ENCODE measurements around the gene CFAP119. TPM values are rescaled to one million over a fixed set of nuclear protein-coding genes. Genes with fewer than 3 reads are reported as not detected.

The CFAP119 gene
- total RNA-seq, 2 donors from 2014 or later, result 5.9 to 7.8 TPM

DNA sequence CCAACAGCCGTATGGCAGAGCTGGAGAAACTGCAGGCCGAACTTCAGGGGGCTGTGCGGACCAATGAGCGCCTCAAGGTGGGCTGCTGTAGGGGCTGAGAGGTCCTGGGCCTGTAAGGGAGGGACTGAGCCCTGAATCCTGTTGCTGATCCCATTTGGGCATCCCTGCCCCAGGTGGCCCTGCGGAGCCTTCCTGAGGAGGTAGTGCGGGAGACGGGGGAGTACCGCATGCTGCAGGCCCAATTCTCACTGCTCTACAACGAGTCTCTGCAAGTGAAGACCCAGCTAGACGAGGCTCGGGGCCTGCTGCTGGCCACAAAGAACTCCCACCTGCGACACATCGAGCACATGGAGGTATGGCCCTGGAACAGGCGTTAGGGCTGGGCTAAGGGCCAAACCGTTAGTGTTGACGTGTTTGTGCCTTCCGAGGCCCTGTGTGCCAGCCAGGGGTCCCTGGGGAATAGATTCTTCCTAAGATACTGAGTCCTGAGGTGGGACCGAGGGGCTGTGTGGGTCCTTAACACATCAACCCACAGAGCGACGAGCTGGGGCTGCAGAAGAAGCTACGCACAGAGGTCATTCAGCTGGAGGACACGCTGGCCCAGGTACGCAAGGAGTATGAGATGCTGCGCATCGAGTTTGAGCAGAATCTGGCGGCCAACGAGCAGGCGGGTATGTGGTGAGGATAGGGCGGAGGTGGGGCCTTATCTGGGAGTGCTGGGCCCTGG, 4.5 kb upstream of the CFAP119 start:
- intact Hi-C loops (cut with DNase I, micrococcal nuclease), result no loop called here
- no peak for ATAC-seq

DNA sequence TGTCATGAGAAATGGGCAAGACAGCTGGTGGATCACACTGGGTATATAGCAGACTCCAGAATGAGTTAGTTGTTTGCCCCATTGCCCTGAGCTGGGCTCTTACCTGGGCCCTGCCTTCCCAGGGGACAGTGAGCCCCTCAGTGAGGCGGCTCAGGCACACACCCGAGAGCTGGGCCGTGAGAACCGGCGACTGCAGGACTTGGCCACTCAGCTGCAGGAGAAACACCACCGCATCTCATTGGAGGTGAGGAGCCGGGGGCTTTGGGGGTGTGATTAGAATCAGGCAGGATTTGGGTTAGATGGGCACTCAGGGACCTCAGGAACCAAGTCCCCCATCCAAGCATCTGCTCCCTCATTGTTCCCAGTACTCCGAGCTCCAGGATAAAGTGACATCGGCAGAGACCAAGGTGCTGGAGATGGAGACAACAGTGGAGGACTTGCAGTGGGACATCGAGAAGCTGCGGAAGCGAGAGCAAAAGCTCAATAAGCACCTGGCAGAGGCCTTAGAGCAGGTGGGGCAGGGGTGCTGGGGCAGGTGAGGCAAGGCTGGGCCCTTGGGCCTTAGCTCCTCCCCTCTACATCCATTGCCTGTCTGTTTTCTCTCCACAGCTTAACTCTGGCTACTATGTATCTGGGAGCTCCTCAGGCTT, 3.1 kb upstream of the CFAP119 start:
- intact Hi-C loops (cut with DNase I, micrococcal nuclease), result no loop called here
- ATAC-seq (no peak), DNase-seq (no peak)

More for the DNA sequence above, 4.5 kb upstream of the CFAP119 start:
- no peak for DNase-seq

DNA sequence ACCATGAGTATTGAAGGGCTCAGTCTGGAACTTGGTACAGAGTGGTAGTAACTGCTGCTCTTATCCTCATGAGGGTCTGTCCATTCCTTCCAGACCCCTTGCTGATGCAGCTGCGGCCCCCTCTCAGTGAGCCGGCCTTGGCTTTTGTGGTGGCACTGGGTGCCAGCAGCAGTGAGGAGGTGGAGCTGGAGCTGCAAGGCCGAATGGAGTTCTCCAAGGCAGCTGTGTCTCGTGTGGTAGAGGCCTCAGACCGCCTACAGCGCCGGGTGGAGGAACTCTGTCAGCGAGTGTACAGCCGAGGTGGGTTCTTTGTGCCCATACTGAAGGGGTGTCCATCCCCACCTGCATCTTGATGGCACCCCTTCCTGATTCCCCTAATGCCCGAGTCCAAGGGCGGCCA, 2.2 kb upstream of the CFAP119 start:
- ATAC-seq (no peak), DNase-seq (no peak)
- intact Hi-C loops (cut with DNase I, micrococcal nuclease), result no loop called here

DNA sequence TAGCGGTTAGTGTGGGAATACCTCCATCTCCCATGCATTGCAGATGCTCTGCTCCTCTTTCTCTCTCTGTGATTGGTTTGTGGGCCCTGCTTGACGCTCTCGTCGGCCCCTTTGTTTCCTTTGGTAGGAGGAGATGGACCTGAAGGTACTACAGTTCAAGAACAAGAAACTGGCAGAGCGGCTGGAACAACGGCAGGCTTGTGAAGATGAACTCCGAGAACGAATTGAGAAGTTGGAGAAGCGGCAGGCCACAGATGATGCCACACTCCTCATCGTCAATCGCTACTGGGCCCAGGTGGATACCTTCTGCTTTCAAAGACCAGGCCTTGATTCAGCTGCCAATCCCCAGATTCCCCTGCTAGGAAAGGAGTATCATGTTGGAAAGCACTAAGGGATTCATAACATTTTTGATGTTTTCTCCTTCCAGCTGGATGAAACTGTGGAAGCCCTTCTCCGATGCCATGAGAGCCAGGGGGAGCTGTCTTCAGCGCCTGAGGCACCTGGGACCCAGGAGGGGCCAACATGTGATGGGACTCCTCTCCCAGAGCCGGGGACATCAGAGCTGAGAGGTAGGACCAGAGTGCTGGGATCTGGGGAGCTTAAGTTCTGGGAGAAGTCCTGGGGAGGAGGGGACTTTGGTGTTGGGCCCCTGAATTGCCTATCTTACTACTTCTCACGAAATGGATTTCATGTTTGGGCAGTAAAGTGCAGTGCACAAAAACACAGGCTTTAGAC, 1.3 kb upstream of the CFAP119 start:
- DNase-seq (no peak), ATAC-seq (no peak)
- intact Hi-C loops (cut with DNase I, micrococcal nuclease), result no loop called here

DNA sequence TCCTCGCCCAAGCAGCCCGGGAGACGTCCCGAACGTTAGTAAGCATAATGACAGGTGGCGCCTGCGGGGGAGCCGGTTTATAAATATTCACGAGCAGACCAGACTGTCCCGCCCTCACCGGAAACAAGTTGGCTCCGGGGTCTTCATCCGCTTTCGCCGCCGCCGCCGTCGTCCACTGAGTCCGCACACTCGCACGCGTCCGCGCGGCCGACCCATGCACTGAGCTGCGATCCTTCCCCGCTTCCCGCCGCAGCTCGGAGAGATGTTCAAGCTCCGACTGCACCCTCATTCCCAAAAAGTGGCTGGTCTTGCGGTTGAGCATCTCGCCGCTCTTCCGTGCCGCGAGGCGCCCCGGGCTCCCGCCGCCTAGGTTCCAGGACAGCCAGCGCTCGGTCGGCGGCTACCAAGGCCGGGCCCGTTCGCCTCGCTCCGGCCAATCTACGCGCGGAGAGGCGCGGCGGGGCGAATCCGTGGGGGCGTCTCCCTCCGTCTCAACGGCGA, 385 bp downstream of the CFAP119 start:
- intact Hi-C loops (cut with DNase I, micrococcal nuclease), result no loop called here
- ATAC-seq (peak; percentile 42), DNase-seq (peak in 1 of 2 donors; percentile 60)

DNA sequence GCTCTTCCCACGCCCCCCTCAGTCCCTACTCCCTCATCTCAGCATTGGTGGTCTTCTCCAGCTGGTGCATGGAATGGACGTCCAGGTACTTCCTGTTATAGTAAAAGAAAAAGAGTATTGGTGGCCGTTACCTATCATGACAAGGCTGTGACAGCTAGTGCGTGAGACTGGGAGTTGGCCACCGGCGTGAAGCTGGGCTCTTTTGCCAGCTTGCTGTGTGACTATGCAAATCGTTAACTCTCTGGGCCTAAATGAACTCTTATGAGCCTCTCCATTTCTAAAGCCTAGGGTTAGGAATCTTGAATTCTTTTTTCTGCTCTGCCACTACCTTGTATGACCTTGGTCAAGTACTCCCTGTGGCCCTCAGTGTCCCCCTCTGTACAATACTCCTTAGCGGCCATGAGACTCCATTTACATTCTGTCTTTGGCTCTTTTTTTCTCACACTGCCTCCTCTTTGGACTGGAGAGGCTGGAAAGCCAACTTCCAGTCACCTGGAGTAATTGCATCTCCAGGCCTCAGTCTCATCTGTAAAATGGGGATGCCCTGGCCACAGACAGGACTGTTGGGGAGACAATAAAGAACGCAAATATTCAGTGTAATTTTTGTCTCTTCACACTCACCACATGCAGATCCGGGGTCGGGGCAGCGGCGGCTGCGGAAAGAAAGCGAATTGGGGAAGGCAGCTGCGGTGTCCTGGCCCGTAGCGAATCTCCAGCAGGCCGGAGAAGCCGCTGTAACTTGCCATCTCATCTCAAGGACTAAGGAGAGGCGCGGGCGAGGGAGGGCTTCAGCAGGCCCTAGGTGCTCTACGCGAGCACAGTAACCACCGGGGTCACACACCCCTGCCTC, 1.1 kb downstream of the CFAP119 start:
- intact Hi-C loops (cut with DNase I, micrococcal nuclease), result no loop called here
- ATAC-seq, result no peak
- no peak for DNase-seq

DNA sequence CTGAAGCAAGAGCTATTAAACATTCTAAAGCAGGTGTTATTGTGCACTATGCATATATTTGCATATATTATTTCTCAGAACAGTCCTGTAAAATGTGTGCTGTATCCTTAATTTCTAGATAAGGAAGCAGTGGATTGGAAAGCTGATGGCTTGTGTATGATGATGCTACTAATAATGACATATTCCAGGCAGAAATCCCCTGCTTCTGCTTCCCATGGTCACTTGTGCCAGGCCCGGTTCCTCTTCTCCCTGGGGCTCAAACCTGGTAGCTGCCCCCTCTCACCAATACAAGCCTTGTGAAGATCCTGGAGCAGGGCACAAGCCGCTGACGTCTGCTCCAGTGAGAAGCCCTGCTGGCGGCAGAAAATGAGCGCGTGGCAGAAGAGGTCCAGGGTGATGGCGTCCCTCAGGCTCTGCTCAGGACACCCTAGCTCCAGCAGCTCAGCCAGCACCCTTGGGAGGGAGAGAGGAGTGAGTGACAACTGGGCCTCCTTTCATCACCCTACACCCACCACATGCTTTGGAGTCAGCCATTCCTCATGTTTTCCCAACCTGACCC, 1.8 kb downstream of the CFAP119 start:
- DNase-seq (no peak), ATAC-seq (no peak)

DNA sequence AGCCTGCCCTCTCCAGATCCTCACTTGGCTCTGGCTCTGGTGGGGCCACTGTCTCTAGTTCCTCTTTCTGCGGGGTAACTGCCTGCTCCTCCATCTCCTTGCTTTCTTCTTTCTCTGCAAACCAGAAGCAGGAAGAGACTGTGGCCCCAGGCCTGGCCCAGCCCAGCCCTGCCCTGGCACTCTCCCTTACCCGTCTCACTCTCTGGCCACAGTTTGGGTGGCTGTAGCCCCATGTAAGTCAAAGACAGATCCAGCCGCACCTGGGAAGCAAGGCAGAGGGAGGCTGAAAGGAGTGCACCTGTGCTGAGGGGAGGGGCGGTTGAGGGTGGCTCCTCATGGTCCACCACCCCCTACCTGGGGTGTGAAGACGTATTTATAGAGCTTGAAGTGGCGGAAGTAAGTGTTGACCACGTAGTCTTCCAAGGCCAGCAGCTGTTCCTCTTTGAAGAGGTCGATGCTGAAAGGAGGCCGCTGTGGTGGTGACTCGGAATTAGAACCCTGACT, 2.8 kb downstream of the CFAP119 start:
- intact Hi-C loops (cut with DNase I, micrococcal nuclease), result no loop called here
- no peak for DNase-seq
- no peak for ATAC-seq

More for the DNA sequence above, 1.8 kb downstream of the CFAP119 start:
- intact Hi-C loops (cut with DNase I, micrococcal nuclease), result no loop called here

DNA sequence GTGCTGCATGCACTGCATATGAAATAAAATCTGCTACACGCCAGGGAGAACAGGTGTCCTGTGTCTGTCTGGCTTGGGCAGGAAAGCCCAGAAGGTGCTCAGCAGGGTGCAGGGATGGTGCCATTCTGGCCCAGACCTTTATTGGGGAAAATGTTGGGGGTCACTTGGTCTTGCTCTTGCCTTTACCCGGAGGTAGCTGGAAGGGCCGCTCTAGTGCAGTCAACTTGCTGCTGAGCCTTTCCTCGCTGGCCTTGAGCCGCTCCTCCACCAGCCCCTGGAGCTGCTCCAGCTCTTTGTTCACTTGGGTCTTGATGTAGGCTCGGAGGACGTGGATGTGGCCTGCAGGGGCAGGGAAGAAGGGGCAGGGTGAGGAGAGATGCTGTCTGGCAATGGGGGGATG, 4.5 kb downstream of the CFAP119 start:
- ATAC-seq (no peak), DNase-seq (no peak)
- intact Hi-C loops (cut with DNase I, micrococcal nuclease), result no loop called here

DNA sequence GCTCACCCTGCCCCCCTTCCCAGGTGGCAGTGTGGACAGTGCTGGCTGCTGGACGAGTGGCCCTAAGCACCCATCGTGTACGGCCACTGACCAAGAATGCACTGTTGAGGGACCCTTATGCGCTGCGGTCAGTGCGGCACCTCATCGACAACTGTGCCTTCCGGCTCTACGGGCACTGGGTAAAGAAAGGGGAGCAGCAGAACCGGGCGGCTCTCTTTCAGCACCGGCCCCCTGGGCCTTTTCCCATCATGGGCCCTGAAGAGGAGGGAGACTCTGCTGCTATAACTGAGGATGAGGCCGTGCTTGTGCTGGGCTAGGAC, 5.1 kb downstream of the CFAP119 start:
- intact Hi-C loops (cut with DNase I, micrococcal nuclease), result no loop called here
- DNase-seq, result no peak
- no peak for ATAC-seq

DNA sequence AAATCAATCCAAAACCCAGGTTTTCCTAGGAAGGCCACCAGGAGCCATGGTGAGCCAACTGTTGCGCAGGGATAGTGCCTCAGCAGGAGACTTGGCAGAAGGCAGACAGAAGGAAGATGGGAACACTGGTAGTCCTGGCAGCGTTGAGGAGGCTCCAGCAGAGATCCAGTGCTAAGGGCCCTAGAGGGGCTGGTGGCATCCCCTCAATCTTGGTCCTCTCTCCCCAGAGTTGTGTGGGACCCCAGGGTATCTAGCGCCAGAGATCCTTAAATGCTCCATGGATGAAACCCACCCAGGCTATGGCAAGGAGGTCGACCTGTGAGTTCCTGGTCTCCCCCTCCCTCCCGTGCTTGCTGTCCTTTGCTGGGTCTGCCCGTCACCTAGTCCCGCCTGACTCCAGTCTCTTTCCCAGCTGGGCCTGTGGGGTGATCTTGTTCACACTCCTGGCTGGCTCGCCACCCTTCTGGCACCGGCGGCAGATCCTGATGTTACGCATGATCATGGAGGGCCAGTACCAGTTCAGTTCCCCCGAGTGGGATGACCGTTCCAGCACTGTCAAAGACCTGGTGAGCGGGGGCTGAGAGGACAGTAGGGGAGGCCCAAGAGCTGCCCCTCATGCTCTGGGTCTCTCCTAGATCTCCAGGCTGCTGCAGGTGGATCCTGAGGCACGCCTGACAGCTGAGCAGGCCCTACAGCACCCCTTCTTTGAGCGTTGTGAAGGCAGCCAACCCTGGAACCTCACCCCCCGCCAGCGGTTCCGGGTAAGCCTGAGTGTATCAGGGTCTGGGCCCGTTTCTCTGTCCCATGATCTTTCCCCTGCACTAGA, 5.7 kb downstream of the CFAP119 start:
- ATAC-seq, result no peak
- intact Hi-C loops (cut with DNase I, micrococcal nuclease), result no loop called here
- DNase-seq, result no peak

DNA sequence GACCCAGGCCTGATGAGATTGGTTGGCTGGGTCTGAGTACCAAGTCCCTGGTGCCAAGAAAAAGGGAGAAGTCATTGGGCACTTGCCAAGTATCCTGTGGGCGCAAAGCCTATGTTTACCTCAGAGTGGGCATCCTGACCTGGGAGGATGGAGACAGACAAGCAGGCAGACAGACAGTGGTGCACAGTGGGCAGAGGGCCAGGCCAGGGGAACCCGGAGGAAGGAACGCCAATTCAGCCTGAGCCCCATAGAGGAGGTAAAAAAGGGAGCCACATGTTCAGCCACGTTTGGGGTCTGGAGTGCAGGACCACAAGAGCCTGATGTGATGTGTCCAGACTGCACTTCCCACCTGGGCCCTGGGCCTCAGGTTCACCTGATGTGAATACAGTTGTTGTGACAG, 8.3 kb downstream of the CFAP119 start:
- DNase-seq (no peak), ATAC-seq (no peak)

DNA sequence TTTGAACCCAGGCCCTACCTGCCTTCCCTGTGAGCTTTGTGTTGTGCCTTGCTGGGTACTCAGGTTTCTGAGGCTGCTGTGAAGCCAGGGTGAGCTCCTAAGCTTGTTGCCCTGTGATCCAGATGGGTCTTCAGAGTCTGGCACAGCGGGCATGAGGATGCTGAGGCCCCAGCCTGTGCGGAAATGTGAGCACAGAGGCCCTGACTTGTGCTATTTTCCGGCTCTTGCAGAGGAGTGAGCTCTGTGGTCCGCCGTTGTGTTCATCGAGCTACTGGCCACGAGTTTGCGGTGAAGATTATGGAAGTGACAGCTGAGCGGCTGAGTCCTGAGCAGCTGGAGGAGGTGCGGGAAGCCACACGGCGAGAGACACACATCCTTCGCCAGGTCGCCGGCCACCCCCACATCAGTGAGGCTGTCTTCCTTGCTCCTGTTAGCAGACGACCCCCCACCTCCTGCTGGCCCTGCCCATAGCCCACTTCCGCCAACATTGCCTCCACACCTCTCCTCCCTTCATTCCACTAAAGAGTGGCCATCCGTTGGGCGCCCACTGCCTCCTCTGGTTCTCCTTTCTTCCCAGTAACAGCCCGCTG, 10.9 kb downstream of the CFAP119 start:
- intact Hi-C loops (cut with DNase I, micrococcal nuclease), result no loop called here
- peak in 1 of 2 donors; percentile 15 for DNase-seq
- no peak for ATAC-seq

More for the DNA sequence above, 8.3 kb downstream of the CFAP119 start:
- intact Hi-C loops (cut with DNase I, micrococcal nuclease), result no loop called here

DNA sequence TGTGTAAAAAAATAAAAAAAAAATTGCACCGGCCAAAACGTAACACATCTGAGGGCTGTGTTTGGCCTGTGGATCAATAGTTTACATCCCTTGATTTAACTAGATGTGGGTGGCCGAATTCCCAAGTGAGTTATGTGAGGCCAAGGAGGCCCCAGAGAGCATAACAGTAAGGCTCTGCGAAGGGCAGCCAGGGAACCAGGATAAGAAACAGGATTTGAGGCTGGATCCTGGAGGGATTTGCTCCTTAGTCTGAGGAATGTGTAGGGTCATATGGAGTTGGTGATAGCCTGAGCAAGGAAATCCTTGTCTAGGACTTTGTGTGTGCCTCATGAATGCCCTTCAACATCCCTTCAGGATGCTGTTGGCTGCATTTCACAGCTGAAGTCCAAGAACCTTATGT, 11.7 kb downstream of the CFAP119 start:
- ATAC-seq (no peak), DNase-seq (peak in 1 of 2 donors; percentile 4)
- intact Hi-C loops (cut with DNase I, micrococcal nuclease), result no loop called here

DNA sequence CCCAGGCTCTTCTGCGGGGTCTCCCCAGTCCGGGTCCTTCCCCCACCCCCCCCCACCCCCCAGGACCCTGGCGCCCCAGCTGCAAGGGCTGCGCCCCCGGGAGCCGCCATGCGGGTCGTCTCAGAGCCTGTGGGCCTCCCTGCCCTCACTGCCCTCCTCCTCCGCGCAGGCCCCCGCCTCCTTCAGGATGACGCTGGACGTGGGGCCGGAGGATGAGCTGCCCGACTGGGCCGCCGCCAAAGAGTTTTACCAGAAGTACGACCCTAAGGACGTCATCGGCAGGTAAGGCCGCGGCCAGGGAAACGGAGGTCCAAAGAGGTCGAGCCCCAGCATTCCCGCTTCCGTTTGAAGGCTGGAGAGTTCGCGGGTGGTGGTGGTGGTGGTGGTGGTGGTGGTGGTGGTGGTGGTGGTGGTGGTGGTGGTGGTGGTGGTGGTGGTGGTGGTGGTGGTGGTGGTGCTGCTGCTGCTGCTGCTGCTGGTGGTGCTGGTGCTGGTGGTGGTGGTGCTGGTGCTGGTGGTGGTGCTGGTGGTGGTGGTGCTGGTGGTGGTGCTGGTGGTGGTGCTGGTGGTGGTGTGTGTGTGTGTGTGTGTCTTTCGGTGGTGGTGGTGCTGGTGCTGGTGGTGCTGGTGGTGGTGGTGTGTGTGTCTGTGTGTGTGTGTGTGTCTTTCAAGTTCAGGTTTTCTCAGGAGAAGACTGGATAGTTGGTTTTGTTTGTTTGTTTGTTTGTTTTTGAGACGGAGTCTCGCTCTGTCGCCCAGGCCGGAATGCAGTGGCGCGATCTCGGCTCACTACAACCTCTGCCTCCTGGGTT, 13.0 kb downstream of the CFAP119 start:
- peak; percentile 43 for ATAC-seq
- intact Hi-C loops (cut with DNase I, micrococcal nuclease), result no loop called here
- DNase-seq, result peak; percentile 63 to 67

DNA sequence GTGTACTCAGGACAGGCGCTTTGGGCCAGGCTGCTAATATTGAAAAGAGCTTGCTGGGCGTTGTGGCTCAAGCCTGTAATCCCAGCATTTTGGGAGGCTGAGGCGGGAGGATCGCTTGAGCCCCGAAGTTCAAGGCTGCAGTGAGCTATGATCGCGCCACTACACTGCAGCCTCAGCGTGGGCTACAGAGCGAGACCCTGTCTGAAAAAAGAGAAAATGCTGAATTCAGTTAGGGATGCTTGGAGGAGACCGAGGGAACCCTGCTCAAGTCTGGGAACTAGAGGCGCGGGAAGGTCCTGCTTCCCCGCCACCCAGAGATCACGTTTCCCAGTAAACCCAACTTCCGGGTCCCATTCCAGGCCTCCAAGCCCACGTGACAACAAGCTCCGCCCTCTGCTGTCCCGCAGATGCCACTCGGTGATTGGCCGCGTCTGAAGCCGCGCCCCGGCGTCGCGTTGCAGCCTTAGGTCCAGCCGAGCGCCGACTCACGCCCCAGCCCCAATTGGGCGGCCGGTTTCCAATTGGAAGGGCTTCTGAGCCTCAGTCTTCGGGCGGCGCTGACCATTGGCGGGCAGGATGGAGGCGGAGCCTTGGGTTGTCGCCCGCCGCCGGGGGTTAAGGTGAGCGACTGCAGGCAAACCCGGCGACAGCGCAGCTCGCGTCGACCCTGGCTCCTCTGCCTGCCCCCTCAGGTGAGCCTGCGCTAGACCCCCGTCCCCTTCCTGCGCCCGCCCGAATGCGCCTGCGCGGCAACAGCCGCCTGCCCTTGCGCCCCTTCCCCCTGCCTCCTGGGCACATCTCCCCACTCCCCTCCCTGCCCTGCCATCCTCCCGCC, 13.8 kb downstream of the CFAP119 start, which contains the start of gene PHKG2:
PHKG2 (plus strand) TSS at position 627 of the 835 bp plus-strand sequence. CDS start 396 bp downstream, outside the sequence.
- intact Hi-C loops (cut with DNase I, micrococcal nuclease), result no loop called here
- ATAC-seq, result peak; percentile 87
- DNase-seq, result peak; percentile 99 to 100
